Mucosa of stomach (tissue), 1 donor: ENCODE results near the gene STXBP3.

Source experiments
- H3K27me3 ChIP-seq: one replicate; pipeline ENCODE4 v1.7.0; 2013; ENCODE audit warnings: mild to moderate bottlenecking, low read length; ENCODE audit not compliant: control insufficient read depth, insufficient read depth
- H3K36me3 ChIP-seq: one replicate; pipeline ENCODE4 v1.7.0; 2013; ENCODE audit warnings: low read length; ENCODE audit not compliant: control insufficient read depth, insufficient read depth
- H3K4me1 ChIP-seq: one replicate; pipeline ENCODE4 v1.7.0; 2013; ENCODE audit warnings: mild to moderate bottlenecking, low read length; ENCODE audit not compliant: control insufficient read depth, insufficient read depth
- H3K4me3 ChIP-seq: one replicate; pipeline ENCODE4 v1.7.0; 2013; ENCODE audit warnings: low read length
- H3K9ac ChIP-seq: one replicate; pipeline ENCODE4 v1.7.0; 2013; ENCODE audit warnings: mild to moderate bottlenecking, low read length, moderate library complexity
- H3K9me3 ChIP-seq: one replicate; pipeline ENCODE4 v1.7.0; 2013; ENCODE audit warnings: mild to moderate bottlenecking, low read length, moderate library complexity; ENCODE audit not compliant: control insufficient read depth
- donor health status: Pancreatic carcinoma.

STXBP3 gene

DNA sequence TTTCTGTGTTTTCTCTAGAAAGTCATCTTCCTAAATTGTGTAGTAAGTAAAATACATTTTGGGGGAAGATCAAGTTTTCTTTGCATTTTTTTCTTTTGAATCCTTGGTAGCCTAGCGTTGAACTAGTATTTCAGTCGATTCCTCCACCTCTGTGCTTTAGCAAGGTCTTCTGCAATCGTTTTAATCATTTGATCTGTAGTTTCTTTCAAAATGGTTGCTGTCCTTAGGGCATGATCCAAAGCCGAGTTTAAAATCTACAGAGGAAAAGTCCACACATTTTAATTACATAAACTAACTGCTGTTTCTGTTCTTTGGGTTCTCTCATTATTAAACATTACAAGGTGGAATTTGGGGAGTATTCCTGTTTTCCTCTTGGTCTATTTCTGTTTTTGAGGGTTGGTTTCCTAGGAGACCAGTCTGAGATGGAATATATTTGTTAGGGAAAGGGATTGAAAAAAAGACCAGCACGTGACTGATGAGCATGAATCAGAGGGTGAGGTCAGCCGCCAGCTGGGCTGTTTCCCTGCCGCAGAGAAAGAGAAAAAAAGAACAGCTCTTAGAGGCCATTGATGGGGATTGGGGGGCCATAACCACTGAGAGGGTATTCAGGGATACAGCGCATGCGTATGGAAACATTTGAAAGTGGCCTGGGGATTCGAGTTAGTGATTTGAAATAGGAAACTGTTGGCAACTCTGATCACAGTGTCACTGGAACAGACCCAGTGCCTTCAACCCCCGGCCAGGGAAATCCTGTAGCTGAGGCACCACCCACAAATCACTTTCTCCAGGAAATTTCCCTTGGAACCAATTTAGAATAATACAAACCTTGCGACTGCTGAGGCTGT is 69.8 kb downstream of the STXBP3 start:
- peaks cover 9% of the 10 kb centered on the region for H3K4me1 ChIP-seq
- H3K36me3 ChIP-seq, result no peaks in the 10 kb centered on the region
- H3K27me3 ChIP-seq, result no peaks in the 10 kb centered on the region
- H3K4me3 ChIP-seq, result no peak overlapping the region
- peak overlapping the region; percentile 52 for H3K9ac ChIP-seq
- H3K9me3 ChIP-seq, result no peaks in the 10 kb centered on the region

DNA sequence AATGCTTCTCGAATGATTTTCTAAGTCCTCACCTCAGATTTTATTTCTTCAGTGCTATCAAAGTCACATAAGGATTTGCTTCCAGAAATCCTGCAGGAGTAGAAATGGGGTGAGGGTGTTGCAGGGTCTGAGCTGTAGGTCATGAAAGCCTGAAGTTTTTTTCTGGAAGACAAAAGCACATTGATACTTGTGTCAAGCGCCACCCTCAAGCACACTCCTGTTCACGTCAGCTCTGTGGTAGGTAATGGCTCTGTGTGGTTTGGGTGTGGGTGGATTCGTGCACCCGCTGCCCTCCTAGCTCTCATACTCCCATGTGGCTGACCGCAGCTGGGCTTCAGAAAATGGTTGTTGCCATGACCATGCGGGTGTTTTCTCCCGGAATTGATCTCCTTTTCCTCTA is 70.5 kb downstream of the STXBP3 start:
- no peaks in the 10 kb centered on the region for H3K27me3 ChIP-seq
- H3K4me3 ChIP-seq, result no peak overlapping the region
- H3K36me3 ChIP-seq, result no peaks in the 10 kb centered on the region
- peaks cover 9% of the 10 kb centered on the region for H3K4me1 ChIP-seq
- H3K9me3 ChIP-seq, result no peaks in the 10 kb centered on the region
- H3K9ac ChIP-seq, result peak overlapping the region; percentile 52

DNA sequence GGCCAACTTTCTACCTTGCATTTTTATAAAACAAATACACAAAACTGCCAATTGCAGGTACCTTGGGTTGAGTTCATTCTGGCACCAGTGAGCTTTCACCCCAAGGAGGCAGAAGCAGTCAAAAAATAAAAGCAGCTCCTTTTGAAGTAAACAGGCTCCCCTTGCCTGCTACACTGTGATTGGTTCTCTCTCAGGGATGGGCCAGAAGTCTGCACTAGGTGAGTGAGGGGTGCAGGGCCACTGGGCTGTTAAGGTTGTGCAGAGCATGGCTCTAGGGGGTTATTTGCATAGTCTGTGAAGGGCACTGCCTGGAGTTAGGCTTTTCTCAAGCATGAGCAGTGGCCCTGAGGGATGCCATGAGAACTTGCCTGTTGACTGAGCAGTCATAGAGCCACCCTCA is 71.3 kb downstream of the STXBP3 start:
- H3K9ac ChIP-seq, result no peak overlapping the region
- H3K9me3 ChIP-seq, result no peaks in the 10 kb centered on the region
- H3K4me3 ChIP-seq, result no peak overlapping the region
- no peaks in the 10 kb centered on the region for H3K27me3 ChIP-seq
- H3K36me3 ChIP-seq, result no peaks in the 10 kb centered on the region
- H3K4me1 ChIP-seq, result peaks cover 9% of the 10 kb centered on the region

DNA sequence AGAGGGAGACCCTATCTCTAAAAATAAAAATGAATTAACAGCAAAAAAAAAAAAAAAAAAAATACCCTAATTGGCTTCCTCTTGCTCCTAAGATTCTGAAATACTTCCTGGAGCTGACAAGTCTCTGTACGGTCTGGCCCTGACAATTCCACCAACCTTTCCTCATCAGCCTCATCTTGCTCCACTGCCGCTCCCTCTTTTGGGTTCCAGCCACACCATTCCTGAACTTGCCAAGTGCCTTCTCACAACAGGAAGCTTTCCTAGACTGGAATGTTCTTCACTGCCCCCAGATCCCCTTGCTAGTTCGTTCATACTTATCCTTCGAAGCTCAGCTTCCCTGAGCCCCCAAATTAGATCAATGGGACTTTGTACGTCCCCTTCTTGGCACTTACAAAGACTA is 73.4 kb downstream of the STXBP3 start:
- no peaks in the 10 kb centered on the region for H3K27me3 ChIP-seq
- no peaks in the 10 kb centered on the region for H3K9me3 ChIP-seq
- H3K9ac ChIP-seq, result no peak overlapping the region
- H3K36me3 ChIP-seq, result no peaks in the 10 kb centered on the region
- H3K4me3 ChIP-seq, result no peak overlapping the region
- peaks cover 9% of the 10 kb centered on the region for H3K4me1 ChIP-seq

DNA sequence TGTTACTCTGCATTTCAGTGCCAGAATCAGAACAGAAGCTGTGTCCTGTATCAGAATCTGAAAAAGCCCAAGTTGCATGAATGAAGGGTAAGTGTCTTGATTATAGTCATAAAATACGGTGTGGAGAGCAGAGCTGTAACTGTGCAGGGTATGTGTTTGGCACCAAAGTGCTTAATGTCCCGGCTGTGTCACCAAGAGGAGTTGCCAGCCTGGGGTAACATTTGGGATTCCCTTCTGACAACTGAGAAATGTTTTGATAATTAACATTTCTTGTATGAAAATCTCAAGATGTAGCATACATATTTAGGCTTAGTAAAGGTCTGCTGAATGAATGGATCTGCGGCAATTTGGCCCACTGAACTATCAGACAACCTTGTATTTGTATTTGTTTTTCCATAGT is 77.2 kb downstream of the STXBP3 start:
- H3K27me3 ChIP-seq, result no peaks in the 10 kb centered on the region
- H3K4me3 ChIP-seq, result no peak overlapping the region
- no peaks in the 10 kb centered on the region for H3K9me3 ChIP-seq
- H3K9ac ChIP-seq, result no peak overlapping the region
- H3K4me1 ChIP-seq, result peaks cover 4% of the 10 kb centered on the region
- no peaks in the 10 kb centered on the region for H3K36me3 ChIP-seq

DNA sequence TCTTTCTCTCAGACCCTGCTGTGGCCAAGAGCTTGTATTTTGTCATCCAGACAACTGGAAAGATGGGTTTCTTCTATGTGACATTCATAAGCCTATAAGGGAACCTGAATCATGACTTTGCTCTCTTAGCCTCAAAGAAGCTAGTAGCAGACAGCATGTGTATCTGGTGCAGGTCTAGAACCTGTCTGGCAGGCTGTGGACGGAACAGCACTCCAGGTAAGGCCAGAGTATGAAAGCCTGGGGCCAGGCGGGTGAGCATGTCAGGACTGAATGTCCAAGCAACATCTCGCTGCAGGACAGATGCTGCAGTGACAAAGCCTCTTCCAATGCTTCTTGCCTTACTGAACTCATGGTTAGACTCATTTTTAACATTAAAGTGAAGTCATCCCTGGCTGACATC is 77.6 kb downstream of the STXBP3 start:
- H3K4me1 ChIP-seq, result peaks cover 4% of the 10 kb centered on the region
- no peak overlapping the region for H3K4me3 ChIP-seq
- H3K36me3 ChIP-seq, result no peaks in the 10 kb centered on the region
- no peak overlapping the region for H3K9ac ChIP-seq
- H3K9me3 ChIP-seq, result no peaks in the 10 kb centered on the region
- H3K27me3 ChIP-seq, result no peaks in the 10 kb centered on the region

DNA sequence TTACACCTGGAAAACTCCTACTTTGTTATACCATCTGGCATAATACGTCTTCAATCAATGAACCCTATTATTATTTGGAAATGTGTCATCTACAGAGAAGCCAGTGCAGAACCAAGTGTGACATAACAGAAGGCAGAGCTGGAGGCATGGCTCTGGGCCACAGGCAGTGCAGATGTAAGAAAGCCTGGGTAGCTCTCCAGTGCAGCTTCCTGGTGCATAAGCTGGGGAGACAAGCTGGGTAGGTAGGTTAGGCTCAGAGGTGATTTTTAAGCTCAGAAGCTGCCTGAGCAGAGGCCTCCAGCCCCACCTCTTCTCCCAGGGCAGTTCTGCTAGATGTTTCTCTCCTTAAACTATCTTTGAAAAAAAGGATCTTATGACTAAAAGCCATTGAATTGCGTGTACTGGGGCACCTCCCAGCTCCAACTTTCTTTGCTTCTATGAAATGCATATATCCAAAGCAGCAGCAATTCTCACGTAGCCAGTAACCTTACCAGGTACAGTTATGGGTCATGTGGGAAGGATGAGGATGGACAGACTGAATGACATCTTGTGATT is 79.7 kb downstream of the STXBP3 start:
- H3K9ac ChIP-seq, result no peak overlapping the region
- no peaks in the 10 kb centered on the region for H3K9me3 ChIP-seq
- no peak overlapping the region for H3K4me3 ChIP-seq
- H3K36me3 ChIP-seq, result no peaks in the 10 kb centered on the region
- H3K27me3 ChIP-seq, result no peaks in the 10 kb centered on the region
- H3K4me1 ChIP-seq, result peaks cover 4% of the 10 kb centered on the region

DNA sequence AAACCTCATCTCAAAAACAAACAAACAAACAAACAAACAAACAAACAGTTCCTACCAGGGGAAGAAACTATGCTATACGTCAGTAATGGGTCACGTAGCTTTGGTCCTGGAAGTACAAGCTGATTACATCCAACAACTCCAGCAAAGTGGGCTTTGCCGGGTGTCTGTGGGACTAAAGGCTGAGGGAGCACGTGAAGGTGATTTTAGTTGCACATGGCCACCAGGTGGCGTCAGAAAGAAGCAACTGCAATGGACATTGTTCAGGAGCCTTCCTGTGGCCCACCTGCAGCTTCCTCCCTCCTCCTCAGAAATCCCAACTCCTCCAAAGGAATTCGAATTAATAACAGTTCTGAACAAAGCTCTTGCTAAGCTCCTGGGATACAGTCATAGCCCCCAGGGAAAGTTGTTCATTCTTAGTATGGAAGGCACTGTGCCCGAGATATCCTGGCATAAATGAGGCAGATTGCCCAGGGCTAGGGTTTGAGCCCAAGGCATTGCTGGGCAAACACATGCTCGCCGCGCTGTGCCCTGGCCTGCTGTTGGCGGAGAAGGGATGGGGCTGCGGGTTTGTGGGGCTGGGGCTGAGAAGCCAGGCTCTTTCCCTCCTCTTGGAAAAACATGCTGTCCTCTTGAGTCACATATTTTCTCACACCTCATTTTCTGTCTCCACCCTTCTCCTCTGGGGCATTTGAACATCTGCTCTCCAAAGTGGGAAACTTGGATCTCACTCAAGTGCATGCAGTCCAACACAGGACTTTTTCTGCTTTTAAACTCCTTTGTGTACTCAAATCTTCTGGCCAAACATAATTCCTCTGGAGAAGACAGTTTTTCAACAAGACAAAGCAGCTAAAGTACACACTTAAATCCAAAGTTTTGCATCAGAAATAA is 81.8 kb downstream of the STXBP3 start:
- Histone ChIP-seq H3K36me3 (no peaks in the 10 kb centered on the region), H3K4me1 (peaks cover 4% of the 10 kb centered on the region), H3K9ac (no peak overlapping the region), H3K4me3 (no peak overlapping the region), H3K9me3 (no peaks in the 10 kb centered on the region), H3K27me3 (no peaks in the 10 kb centered on the region)

DNA sequence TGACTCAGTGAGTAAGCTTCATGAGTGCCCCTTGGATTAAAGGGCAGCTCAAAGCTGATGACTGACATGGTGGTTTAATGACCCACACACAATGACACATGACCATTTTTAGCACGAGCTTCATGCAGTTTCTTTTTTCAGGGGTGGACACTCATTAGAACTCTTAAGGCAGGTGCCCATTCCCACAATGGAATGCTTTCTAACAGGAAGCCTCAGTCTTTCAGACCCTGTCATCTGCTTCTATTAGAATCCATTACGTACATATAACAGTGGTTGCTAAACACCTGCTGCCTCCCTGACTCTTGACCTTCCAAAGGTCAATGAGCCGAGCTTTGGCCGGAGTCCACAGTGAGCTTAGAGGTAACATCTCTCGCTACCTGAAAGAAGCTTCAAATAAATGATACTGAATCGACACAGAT is 83.0 kb downstream of the STXBP3 start:
- Histone ChIP-seq H3K27me3 (no peaks in the 10 kb centered on the region), H3K4me1 (peaks cover 4% of the 10 kb centered on the region), H3K36me3 (no peaks in the 10 kb centered on the region), H3K9me3 (no peaks in the 10 kb centered on the region), H3K9ac (no peak overlapping the region), H3K4me3 (no peak overlapping the region)

DNA sequence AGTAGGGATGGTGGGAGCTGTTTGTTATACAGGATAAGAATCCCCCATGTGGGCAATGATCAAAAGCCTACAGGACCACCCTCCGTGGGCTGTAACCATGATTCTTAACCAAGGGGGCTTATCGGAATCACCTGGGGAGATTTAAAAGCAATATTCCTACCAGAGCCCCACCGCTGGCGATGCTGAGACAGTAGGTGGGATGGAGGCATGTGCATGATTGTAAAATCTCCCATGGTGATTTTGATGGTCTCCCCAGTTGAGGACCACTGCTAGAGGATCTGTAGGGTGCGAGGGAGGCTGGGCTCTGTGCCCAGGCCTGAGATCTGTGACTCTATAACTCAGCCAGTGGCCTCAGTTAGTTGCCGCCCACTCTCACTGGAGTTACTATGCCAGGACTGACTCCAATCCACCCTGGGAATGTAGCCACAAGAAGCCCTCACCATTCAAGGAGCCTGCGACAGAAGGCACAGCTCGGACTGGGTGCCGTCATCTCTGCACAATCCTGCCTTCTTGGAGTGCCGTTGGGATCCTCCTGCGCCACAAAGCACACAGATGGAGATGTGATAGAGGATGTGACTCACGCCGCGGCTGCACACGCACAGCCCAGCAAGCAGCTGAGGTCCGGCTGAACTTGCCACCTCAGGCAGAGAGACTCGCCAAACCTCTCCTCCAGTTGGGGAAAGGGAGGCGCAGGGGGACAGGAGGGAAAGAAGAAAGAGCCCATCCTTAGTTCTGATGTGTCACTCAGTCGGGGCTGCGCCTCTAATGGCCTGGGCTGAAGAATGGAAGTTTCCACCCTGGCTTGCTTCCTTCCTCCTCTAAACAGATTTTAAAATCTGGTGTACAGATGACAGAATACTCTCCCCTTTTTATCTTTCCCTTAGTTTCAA is 83.9 kb downstream of the STXBP3 start:
- Histone ChIP-seq H3K9ac (no peak overlapping the region), H3K27me3 (no peaks in the 10 kb centered on the region), H3K4me3 (no peak overlapping the region), H3K9me3 (no peaks in the 10 kb centered on the region), H3K36me3 (no peaks in the 10 kb centered on the region), H3K4me1 (peaks cover 4% of the 10 kb centered on the region)

DNA sequence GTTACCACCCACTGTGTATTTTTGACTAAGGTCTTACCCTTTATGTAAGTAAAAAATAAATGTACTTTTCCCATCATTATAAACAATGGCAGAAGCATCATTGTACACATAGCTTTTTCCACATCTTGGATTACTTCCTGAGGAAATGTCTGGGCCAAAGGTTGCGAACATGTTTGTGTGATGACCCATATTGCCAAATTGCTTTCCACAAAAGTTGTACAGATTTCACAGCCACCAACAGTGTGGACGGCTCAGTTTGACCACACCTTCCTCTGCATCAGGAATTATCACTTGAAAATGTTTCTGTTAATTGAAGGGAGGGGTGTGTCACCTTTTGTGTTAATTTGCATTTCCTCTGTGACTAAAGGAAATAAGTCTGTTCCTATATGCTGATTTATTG is 84.8 kb downstream of the STXBP3 start:
- H3K9me3 ChIP-seq, result no peaks in the 10 kb centered on the region
- no peaks in the 10 kb centered on the region for H3K27me3 ChIP-seq
- peaks cover 4% of the 10 kb centered on the region for H3K4me1 ChIP-seq
- H3K4me3 ChIP-seq, result no peak overlapping the region
- H3K36me3 ChIP-seq, result no peaks in the 10 kb centered on the region
- H3K9ac ChIP-seq, result no peak overlapping the region
